ENCODE results near the gene SCML1.
A peak's percentile ranks its signal among the peaks of the same experiment; 100 is the strongest.

Gene SCML1

GRCh38 chrX:17736856-17737709 lies at the start of gene SCML1:
Gene SCML1 (plus strand): TSS chrX:17737493. CDS start chrX:17744187, 6,694 bp downstream.
- peak; percentile 95 to 100 for DNase-seq

GRCh38 chrX:17687648-17688047 lies 49.6 kb upstream of the SCML1 start:
- DNase-seq = no peak

GRCh38 chrX:17689971-17690409 lies 47.3 kb upstream of the SCML1 start:
- DNase-seq = peak; percentile 31 to 81

- DNase-seq = peak; percentile 88 to 97
These were observed 44.5 kb upstream of the SCML1 start for GRCh38 chrX:17692709-17693346.

- no peak for DNase-seq
These were observed 40.1 kb upstream of the SCML1 start for GRCh38 chrX:17697191-17697590.

GRCh38 chrX:17700976-17701375 lies 36.3 kb upstream of the SCML1 start:
- no peak for DNase-seq

GRCh38 chrX:17703201-17703600 lies 34.1 kb upstream of the SCML1 start:
- no peak for DNase-seq

GRCh38 chrX:17705211-17705610 lies 32.1 kb upstream of the SCML1 start:
- DNase-seq = no peak

GRCh38 chrX:17706676-17707075 lies 30.6 kb upstream of the SCML1 start:
- DNase-seq = no peak

GRCh38 chrX:17707731-17708130 lies 29.6 kb upstream of the SCML1 start:
- no peak for DNase-seq

GRCh38 chrX:17710871-17711301 lies 26.4 kb upstream of the SCML1 start:
- DNase-seq = no peak

- DNase-seq = no peak
These were observed 24.0 kb upstream of the SCML1 start for GRCh38 chrX:17713288-17713687.

GRCh38 chrX:17718649-17719165 lies 18.6 kb upstream of the SCML1 start:
- no peak for DNase-seq

- no peak for DNase-seq
These were observed 17.6 kb upstream of the SCML1 start for GRCh38 chrX:17719711-17720110.

- DNase-seq = no peak
These were observed 15.6 kb upstream of the SCML1 start for GRCh38 chrX:17721715-17722114.

GRCh38 chrX:17725181-17725580 lies 12.1 kb upstream of the SCML1 start:
- DNase-seq = no peak

GRCh38 chrX:17732138-17732783 lies 5.0 kb upstream of the SCML1 start:
- no peak for DNase-seq

- no peak for DNase-seq
These were observed 1.9 kb upstream of the SCML1 start for GRCh38 chrX:17735406-17735805.

GRCh38 chrX:17736478-17736855 lies 826 bp upstream of the SCML1 start:
- DNase-seq = no peak

- no peak for DNase-seq
These were observed 355 bp downstream of the SCML1 start for GRCh38 chrX:17737710-17737985.

- peak; percentile 26 to 64 for DNase-seq
These were observed 857 bp downstream of the SCML1 start for GRCh38 chrX:17737986-17738713.

GRCh38 chrX:17738737-17739535 lies 1.6 kb downstream of the SCML1 start:
- DNase-seq = no peak

Measured in NCI-H524 (cell line).